Skeletal muscle satellite cell (primary cell): ENCODE results near the gene ALK.

Experiments used
- H3K27me3 ChIP-seq: 2 replicates; pipeline ENCODE4 v1.7.0; 2013; ENCODE audit warnings: low read length; ENCODE audit not compliant: control insufficient read depth, insufficient read depth
- H3K36me3 ChIP-seq: 2 replicates; pipeline ENCODE4 v1.7.0; 2013; ENCODE audit warnings: mild to moderate bottlenecking, control low read depth, low read length; ENCODE audit not compliant: insufficient read depth
- H3K4me1 ChIP-seq: 2 replicates; pipeline ENCODE4 v1.7.0; 2013; ENCODE audit warnings: low read length; ENCODE audit not compliant: control insufficient read depth, insufficient read depth
- H3K4me2 ChIP-seq: 2 replicates; pipeline ENCODE4 v1.7.0; 2013; ENCODE audit warnings: mild to moderate bottlenecking, low read length
- H3K4me3 ChIP-seq: 2 replicates; pipeline ENCODE4 v1.7.0; 2013; ENCODE audit warnings: low read length
- H3K9ac ChIP-seq: 2 replicates; pipeline ENCODE4 v1.7.0; 2013; ENCODE audit warnings: mild to moderate bottlenecking, low read depth, low read length, moderate library complexity
- H3K9me3 ChIP-seq: replicated peaks from 2 replicates; pipeline ENCODE4 v1.7.0; 2013; ENCODE audit warnings: mild to moderate bottlenecking, control low read depth, low read length

The ALK gene

DNA sequence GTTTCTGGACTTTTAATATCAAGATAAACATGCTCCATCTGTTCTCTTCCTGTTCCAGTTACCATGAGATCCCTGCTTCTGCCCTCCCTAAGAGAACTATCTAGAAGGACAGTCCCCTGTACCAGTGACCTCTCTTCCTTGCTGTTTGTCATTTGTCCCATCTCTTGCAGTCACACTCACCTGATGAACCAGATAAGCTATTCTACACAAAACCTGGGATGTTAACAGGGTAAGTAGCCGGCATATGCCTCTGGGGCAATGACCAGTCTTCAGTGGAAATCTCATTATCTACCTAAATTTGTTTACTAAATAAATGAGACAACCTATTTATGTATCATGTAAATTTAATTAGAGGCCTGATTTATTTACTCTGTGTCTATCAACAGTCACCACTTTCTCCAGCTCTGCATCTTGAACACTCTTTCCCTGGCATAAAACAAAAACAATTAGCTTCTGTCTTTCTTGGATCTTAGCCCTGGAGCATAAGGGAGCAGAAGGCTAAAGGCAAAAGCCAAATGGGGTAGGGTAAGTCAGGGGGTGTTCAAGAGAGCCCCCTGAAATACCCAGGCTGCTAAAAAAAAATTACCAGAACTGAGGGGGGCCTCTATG lies 337.7 kb downstream of the ALK start:
- Histone ChIP-seq H3K9me3 (no peaks in the 10 kb centered on the region), H3K36me3 (no peaks in the 10 kb centered on the region), H3K4me1 (no peaks in the 10 kb centered on the region), H3K27me3 (no peaks in the 10 kb centered on the region), H3K4me3 (no peak overlapping the region), H3K4me2 (no peak overlapping the region), H3K9ac (no peak overlapping the region)

DNA sequence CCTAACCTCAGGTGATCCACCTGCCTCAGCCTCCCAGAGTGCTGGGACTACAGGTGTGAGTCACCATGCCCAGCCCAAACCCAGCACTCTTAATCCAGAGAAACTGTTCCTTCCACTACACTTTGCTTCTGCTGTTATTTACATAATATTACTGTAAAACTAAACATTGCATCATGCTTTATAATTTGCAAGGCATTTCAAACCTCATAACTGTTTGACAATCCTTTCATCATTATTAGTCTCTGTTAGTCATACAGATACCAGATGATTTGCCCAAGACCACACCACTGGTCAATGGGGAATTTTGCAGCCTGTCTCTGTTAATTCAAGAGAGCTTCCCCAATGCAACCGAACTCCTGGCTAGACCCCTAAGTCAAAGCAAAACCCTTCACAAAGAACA lies 338.3 kb downstream of the ALK start:
- Histone ChIP-seq H3K4me1 (no peaks in the 10 kb centered on the region), H3K9ac (no peak overlapping the region), H3K4me3 (no peak overlapping the region), H3K4me2 (no peak overlapping the region), H3K9me3 (no peaks in the 10 kb centered on the region), H3K36me3 (no peaks in the 10 kb centered on the region), H3K27me3 (no peaks in the 10 kb centered on the region)

DNA sequence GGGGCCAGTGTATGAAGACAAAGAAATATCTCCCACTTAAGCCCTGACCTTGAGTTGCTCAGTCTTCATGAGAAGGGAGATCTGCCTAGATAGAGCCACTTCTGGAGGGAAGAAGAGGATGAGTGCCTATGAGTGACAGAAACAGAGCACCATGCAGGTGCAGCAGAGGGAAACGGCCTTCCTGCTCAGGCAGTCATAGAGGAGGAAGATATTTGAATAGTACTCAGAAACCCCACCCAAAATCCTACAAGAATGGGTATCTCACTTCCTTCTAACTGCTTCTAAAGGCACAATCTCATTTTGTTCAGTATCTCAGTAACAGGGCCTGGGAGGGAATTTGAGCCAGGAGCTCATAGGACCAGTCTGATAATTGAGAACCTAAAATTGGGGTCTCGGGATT lies 339.3 kb downstream of the ALK start:
- H3K27me3 ChIP-seq = no peaks in the 10 kb centered on the region
- H3K4me1 ChIP-seq = no peaks in the 10 kb centered on the region
- H3K36me3 ChIP-seq = no peaks in the 10 kb centered on the region
- H3K4me3 ChIP-seq = no peak overlapping the region
- H3K4me2 ChIP-seq = no peak overlapping the region
- H3K9ac ChIP-seq = no peak overlapping the region
- no peaks in the 10 kb centered on the region for H3K9me3 ChIP-seq

DNA sequence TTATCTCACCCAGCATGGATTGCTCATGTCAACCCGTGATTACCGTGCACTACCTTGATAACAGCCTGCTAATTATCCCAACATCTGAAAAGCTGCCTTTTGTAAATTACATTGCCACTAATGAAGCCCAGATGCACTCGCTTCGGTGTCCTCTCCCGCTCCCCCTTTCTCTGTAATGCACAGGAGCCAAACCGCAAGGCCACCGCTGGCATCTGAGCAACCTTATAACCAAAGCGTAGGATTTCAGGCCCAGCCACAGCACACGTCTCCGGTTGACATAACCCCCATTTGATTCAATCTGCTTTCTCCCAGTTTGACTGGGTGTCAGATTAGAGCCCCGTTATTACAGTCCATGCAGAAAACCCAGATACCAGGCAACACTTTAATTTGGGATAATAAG lies 341.2 kb downstream of the ALK start:
- Histone ChIP-seq H3K27me3 (peaks cover 10% of the 10 kb centered on the region), H3K36me3 (no peaks in the 10 kb centered on the region), H3K9me3 (no peaks in the 10 kb centered on the region), H3K4me2 (no peak overlapping the region), H3K4me3 (no peak overlapping the region), H3K4me1 (no peaks in the 10 kb centered on the region), H3K9ac (no peak overlapping the region)

DNA sequence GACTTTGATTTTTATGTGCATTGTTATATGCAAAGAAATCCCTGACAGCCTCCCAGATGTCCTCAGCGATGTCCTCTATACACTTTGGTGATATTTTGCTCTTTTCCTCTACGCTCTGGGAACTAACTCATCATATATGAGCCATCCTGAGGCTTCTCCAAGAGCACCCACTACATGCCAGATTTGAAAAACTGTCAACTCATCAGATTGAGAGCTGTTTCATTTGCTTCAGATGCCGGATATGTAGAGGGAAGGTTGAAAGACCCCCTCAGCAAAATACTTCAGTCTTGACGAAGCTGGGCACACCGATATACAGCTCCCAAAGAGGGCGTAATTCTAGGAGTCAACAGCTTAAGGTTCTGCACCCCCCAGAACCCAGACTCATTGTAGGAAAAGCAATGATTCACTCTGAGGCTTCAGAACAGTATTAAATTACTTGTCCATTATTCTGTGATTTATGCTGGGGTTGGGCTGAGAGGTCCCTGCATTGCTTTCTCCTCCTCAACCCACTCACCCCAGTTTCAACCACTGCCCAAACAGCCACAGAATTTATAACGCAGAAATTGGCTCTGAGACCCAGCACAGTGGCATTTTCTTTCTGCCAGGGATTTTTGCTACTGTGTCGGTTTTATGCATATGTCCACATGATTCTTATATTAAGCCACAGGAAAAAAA lies 341.8 kb downstream of the ALK start:
- Histone ChIP-seq H3K9me3 (no peaks in the 10 kb centered on the region), H3K36me3 (no peaks in the 10 kb centered on the region), H3K27me3 (peaks cover 12% of the 10 kb centered on the region)

DNA sequence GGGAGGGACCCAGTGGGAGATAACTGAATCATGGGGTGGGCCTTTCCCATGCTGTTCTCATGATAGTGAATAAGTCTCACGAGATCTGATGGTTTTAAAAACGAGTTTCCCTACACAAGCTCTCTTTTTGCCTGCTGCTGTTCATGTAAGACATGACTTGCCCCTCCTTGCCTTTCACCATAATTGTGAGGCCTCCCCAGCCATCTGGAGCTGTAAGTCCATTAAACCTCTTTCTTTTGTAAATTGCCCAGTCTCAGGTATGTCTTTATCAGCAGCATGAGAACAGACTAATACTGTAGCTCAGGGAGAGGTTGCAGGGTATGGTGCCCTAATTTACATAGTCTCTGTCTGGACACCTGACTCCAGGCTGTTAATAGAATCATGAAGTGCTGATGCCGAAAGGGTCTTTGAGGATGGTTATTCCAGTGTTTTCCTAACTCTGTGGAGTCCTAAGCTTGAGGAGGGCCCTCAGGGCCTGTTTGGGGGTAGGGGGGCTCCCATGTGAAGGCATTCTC lies 343.2 kb downstream of the ALK start:
- no peaks in the 10 kb centered on the region for H3K4me1 ChIP-seq
- H3K9me3 ChIP-seq = no peaks in the 10 kb centered on the region
- H3K9ac ChIP-seq = no peak overlapping the region
- H3K4me3 ChIP-seq = no peak overlapping the region
- H3K4me2 ChIP-seq = no peak overlapping the region
- H3K36me3 ChIP-seq = no peaks in the 10 kb centered on the region
- peaks cover 12% of the 10 kb centered on the region for H3K27me3 ChIP-seq

More for the DNA sequence above, 341.8 kb downstream of the ALK start:
- no peak overlapping the region for H3K4me3 ChIP-seq
- H3K4me2 ChIP-seq = no peak overlapping the region
- H3K9ac ChIP-seq = no peak overlapping the region
- H3K4me1 ChIP-seq = no peaks in the 10 kb centered on the region

DNA sequence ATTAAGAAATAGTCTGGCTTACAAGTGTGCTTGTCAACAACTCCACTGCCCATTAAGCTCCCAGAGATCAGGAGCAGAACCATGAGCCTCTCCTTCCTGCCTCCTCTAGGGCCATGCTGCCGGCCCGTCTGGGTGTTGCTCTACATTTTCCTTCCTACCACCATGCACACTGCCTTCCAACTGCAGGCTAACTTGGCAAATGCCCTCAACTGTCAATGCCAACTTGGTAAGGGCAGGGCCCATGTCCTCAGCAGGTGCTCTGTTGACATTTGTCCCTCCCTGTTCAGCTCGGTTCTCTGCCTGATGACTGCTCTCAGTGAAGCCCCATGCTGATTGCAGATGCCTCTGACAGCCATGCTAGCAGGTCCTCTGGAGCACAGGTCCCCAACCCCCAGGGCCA lies 345.2 kb downstream of the ALK start:
- H3K36me3 ChIP-seq = no peaks in the 10 kb centered on the region
- H3K27me3 ChIP-seq = peaks cover 12% of the 10 kb centered on the region

DNA sequence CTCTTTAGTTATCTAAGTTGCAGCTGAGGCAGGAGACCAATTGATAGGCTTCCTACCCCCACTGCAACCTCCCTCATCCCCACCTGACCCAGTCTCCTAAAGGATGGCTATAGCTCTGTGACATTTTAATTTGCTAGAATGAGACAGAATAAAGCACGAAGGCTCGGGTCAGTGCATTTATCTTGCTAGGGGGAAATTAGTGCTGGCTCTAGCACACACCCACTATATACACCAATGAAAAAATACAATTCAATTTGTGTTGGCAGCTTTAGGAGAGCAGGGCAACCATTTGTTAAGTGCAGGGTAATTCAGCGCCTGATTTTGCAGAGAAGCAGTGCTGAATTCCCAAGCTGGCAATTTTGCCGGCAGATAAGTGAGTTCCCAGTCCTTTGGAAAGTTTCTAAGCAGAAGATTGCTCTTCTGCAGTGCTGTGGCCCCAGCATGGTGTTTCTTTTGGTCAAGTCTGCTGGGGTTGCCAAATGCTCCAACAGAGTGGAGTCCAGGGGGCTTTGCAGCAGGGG lies 346.0 kb downstream of the ALK start:
- H3K9ac ChIP-seq = no peak overlapping the region
- no peaks in the 10 kb centered on the region for H3K9me3 ChIP-seq
- H3K4me3 ChIP-seq = no peak overlapping the region
- H3K4me1 ChIP-seq = no peaks in the 10 kb centered on the region
- H3K4me2 ChIP-seq = no peak overlapping the region
- no peaks in the 10 kb centered on the region for H3K36me3 ChIP-seq
- peaks cover 12% of the 10 kb centered on the region for H3K27me3 ChIP-seq

More for the DNA sequence above, 345.2 kb downstream of the ALK start:
- H3K4me1 ChIP-seq = no peaks in the 10 kb centered on the region
- no peak overlapping the region for H3K9ac ChIP-seq
- no peaks in the 10 kb centered on the region for H3K9me3 ChIP-seq
- no peak overlapping the region for H3K4me3 ChIP-seq
- H3K4me2 ChIP-seq = no peak overlapping the region

DNA sequence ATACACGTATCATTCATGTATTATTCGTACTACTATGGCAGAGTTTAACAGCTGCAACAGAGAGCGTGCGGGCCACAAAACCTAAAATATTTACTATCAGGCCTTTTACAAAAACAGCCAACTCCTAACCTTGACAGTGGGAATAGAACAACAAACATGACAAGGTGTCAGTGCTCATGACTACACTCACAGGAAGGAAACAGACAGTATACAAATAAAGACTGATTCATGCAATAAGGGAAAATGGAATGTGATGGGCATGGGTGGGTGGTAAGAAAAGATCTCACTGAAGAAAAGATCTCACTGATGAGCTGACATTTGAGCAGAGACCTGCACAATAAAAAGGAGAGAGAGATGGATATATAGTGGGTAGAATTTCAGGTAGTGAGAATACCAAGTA lies 347.8 kb downstream of the ALK start:
- peaks cover 12% of the 10 kb centered on the region for H3K27me3 ChIP-seq

DNA sequence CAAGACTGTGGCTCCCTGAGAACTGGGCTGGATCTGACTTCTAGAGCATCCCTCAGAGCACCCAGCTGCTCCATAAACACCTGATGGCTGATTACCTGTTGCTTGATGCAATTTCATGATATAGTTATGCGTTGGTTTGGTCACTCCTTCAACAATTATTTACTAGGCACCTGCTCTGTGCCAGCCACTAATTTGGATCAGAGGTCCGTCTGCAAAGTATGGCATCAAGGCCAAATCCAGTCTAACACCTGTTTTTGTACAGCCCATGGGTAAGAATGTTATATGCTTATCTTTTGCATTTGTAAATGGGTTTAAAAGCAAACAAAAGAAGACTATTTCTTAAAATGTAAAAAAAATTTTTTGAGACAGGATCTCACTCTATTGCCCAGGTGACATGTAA lies 348.2 kb downstream of the ALK start:
- Histone ChIP-seq H3K9me3 (no peaks in the 10 kb centered on the region), H3K4me3 (no peak overlapping the region), H3K9ac (no peak overlapping the region), H3K4me1 (no peaks in the 10 kb centered on the region), H3K27me3 (peaks cover 14% of the 10 kb centered on the region), H3K36me3 (no peaks in the 10 kb centered on the region), H3K4me2 (no peak overlapping the region)

More for the DNA sequence above, 347.8 kb downstream of the ALK start:
- Histone ChIP-seq H3K4me2 (no peak overlapping the region), H3K9me3 (no peaks in the 10 kb centered on the region), H3K36me3 (no peaks in the 10 kb centered on the region), H3K4me1 (no peaks in the 10 kb centered on the region), H3K9ac (no peak overlapping the region), H3K4me3 (no peak overlapping the region)

DNA sequence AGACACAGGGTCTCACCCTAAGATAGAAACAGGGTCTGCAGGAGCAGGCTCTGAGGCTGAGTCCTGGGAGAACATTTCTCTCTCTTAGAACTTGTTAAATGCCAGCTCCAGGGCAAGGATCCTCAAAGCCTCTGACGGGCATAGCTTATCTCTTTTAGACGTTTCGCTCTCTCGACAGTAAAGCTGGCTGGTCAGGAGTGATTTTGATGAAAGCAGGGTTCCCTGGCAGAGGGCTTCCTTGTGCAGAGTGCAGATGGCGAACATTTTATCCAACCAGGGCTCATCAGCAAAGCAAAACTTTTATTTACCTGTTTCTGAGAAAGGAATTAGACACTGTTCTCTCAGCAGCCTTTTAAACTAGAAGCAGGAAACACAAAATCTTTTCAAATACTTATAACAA lies 350.8 kb downstream of the ALK start:
- H3K9ac ChIP-seq = no peak overlapping the region
- H3K4me3 ChIP-seq = no peak overlapping the region
- H3K4me1 ChIP-seq = no peaks in the 10 kb centered on the region
- peaks cover 8% of the 10 kb centered on the region for H3K27me3 ChIP-seq
- H3K4me2 ChIP-seq = no peak overlapping the region
- no peaks in the 10 kb centered on the region for H3K36me3 ChIP-seq
- no peaks in the 10 kb centered on the region for H3K9me3 ChIP-seq
